Peyer's patch (tissue), 4 donors: ENCODE results near the gene ABHD12B.

Experiments
- CTCF ChIP-seq, 6 experiments: fragments of 450-650 bp in 4 of 6; fragments of 200-600 bp in 2 of 6; sonication (generic) in 1 of 6; IDR thresholded peaks; one replicate each; pipeline ENCODE4 v1.5.1; 2017 to 2019; ENCODE audit warnings: antibody characterized with exemption in 6 of 6, mild to moderate bottlenecking in 3 of 6, moderate library complexity in 1 of 6
- POLR2A ChIP-seq, 2 donors: fragments of 450-650 bp; IDR thresholded peaks; one replicate each; pipeline ENCODE4 v1.5.1; 2017; ENCODE audit warnings: antibody characterized with exemption in 2 of 2, mild to moderate bottlenecking in 2 of 2, moderate library complexity in 2 of 2

DNA sequence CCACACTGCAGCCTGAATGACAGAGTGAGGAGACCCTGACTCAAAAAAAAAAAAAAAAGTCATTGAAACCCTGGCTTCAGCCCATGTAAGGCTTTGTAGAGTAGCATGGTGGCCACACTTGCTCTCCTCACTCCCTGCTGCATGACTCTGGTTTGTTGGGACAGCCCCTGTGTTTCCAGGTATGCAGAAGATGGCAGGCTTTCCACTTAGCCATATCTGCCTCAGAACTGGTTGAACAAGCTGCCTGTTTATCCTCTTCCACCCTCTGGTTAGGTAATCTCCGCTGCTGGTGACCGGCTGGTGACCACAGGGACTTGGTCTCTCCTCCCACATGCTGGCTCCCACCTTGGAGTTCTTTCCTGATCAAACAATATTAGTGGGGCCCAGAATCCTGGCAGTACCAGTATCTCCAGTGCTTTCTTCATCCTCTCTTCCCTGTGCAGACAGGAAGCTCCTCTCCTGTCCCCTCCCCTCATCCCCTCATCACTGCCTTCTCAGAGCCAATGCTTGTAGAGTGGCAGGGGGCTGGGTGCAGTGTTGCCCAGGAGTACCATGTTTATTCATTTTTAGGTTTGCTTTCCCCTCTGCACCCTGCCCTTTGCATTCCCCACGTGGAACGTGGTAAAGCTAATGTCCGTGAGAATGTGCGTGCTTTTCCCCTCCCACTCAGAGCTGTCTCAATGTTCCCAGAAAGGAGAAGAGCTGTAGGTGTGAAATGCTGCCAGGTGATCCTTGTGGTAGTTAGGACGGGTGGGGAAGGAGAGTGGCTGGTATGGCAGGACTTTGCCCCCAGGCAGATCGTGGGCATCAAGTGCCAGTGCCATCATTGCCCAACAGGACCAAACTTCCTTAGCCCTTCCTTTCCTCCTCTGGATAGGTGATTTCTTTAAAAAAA is 11.3 kb downstream of the ABHD12B start:
- TF ChIP-seq CTCF (IDR thresholded peaks at IDR 0.05) (no peak), POLR2A (IDR thresholded peaks at IDR 0.05) (no peak)
